GM21381 (cell line): Measurements from ENCODE around the gene PGP.
"Not testable (repeated sequence)": the region's sequence is repeated elsewhere in the genome, so short reads cannot be mapped to it uniquely, and the experiment has no call there.

Experiments used
- ATAC-seq: cut with Tn5 transposase; IDR thresholded peaks from one replicate; pipeline ENCODE4 v1.9.1; 2021; ENCODE audit warnings: mild to moderate bottlenecking, moderate library complexity; ENCODE audit not compliant: unreplicated experiment

PGP gene

GRCh38 chr16:2214719-2214968 is at the start of gene PGP:
TSS of gene PGP (minus strand) at chr16:2214840. CDS start at chr16:2214777, 63 bp downstream.
- peak; percentile 78 for ATAC-seq

- ATAC-seq, result not testable (repeated sequence)
Measured at GRCh38 chr16:2263026-2263425, 48.4 kb upstream of the PGP start.

GRCh38 chr16:2260250-2260649 is 45.6 kb upstream of the PGP start:
- ATAC-seq, result no peak

GRCh38 chr16:2258530-2258929 is 43.9 kb upstream of the PGP start:
- not testable (repeated sequence) for ATAC-seq

GRCh38 chr16:2257726-2258125 is 43.1 kb upstream of the PGP start:
- ATAC-seq, result no peak

GRCh38 chr16:2256531-2257140 is 42.0 kb upstream of the PGP start:
- no peak for ATAC-seq

GRCh38 chr16:2253293-2253692 is 38.7 kb upstream of the PGP start:
- no peak for ATAC-seq

GRCh38 chr16:2252806-2253148 is 38.1 kb upstream of the PGP start:
- no peak for ATAC-seq

GRCh38 chr16:2251296-2252111 is 36.9 kb upstream of the PGP start, which contains the start of gene ECI1:
TSS of gene ECI1 (minus strand) at chr16:2251587. CDS start at chr16:2251566, 21 bp downstream.
- peak; percentile 91 for ATAC-seq

- ATAC-seq, result no peak
Measured at GRCh38 chr16:2250652-2251295, 36.1 kb upstream of the PGP start.

- no peak for ATAC-seq
Measured at GRCh38 chr16:2246301-2246885, 31.8 kb upstream of the PGP start.

- no peak for ATAC-seq
Measured at GRCh38 chr16:2244926-2245795, 30.5 kb upstream of the PGP start.

- no peak for ATAC-seq
Measured at GRCh38 chr16:2244301-2244700, 29.7 kb upstream of the PGP start.

GRCh38 chr16:2243781-2244180 is 29.1 kb upstream of the PGP start:
- no peak for ATAC-seq

- no peak for ATAC-seq
Measured at GRCh38 chr16:2243031-2243528, 28.4 kb upstream of the PGP start.

- no peak for ATAC-seq
Measured at GRCh38 chr16:2242598-2242997, 28.0 kb upstream of the PGP start.

- ATAC-seq, result not testable (repeated sequence)
Measured at GRCh38 chr16:2240331-2240730, 25.7 kb upstream of the PGP start.

GRCh38 chr16:2238838-2239675 is 24.4 kb upstream of the PGP start:
- ATAC-seq, result no peak

GRCh38 chr16:2238150-2238837 is 23.7 kb upstream of the PGP start:
- no peak for ATAC-seq
